ENCODE results near the gene PCED1B.
A peak's percentile ranks its signal among the peaks of the same experiment; 100 is the strongest.

The PCED1B gene

DNA sequence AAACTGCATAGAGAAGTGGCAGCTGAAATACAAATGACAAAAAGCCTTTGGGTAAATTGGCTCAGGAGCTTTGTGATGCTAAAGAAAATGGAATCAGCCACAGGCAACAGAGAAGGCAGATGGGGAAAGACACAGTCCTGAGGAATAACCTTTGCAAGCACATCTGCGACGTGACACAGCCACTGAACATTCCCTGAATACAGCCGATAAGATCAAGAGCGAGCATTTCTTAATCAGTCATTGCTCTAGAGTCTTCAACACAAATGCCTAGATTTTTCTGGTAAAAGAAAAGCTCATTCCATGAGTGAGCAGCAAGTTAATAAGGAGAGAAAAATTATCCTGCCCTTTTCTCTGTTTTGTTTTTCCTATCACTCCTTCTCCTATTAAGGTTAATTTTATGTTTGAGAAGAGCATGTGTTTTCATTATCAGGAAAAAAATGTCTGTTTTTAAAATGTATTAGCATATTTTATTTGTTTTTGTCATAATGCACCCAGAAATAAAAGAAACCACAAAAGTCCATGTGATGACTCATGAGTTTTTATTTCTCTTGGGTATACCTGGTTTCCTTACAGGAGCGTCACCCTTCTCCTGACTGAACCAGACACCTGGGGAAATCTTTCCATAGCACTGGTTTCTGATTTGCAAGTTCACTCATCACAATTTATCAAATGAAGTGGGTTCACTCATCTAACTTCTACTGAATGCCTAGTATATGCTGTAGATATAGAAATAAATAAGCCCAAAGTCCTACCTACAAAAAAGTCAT is 45.4 kb upstream of the PCED1B start:
- Histone ChIP-seq H3K4me3 (ENCODE audit: severe bottlenecking) (no peak overlapping the region), H3K27ac (ENCODE audit: poor library complexity, severe bottlenecking) (peak overlapping the region; percentile 80), H3K4me1 (ENCODE audit: insufficient read depth, poor library complexity, severe bottlenecking) (peaks cover 31% of the 10 kb centered on the region), H3K36me3 (ENCODE audit: low read depth) (no peaks in the 10 kb centered on the region), H3K9me3 (ENCODE audit: severe bottlenecking) (no peaks in the 10 kb centered on the region), H3K27me3 (ENCODE audit: insufficient read depth, poor library complexity, severe bottlenecking) (no peaks in the 10 kb centered on the region)
- TF ChIP-seq, protein P1, sequence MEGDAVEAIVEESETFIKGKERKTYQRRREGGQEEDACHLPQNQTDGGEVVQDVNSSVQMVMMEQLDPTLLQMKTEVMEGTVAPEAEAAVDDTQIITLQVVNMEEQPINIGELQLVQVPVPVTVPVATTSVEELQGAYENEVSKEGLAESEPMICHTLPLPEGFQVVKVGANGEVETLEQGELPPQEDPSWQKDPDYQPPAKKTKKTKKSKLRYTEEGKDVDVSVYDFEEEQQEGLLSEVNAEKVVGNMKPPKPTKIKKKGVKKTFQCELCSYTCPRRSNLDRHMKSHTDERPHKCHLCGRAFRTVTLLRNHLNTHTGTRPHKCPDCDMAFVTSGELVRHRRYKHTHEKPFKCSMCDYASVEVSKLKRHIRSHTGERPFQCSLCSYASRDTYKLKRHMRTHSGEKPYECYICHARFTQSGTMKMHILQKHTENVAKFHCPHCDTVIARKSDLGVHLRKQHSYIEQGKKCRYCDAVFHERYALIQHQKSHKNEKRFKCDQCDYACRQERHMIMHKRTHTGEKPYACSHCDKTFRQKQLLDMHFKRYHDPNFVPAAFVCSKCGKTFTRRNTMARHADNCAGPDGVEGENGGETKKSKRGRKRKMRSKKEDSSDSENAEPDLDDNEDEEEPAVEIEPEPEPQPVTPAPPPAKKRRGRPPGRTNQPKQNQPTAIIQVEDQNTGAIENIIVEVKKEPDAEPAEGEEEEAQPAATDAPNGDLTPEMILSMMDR (IDR thresholded peaks at IDR 0.05; ENCODE audit: poor library complexity, severe bottlenecking) = no peak
- DNase-seq (ENCODE audit: low spot score) = no peak
- ATAC-seq (ENCODE audit: low read depth) = peak; percentile 80

DNA sequence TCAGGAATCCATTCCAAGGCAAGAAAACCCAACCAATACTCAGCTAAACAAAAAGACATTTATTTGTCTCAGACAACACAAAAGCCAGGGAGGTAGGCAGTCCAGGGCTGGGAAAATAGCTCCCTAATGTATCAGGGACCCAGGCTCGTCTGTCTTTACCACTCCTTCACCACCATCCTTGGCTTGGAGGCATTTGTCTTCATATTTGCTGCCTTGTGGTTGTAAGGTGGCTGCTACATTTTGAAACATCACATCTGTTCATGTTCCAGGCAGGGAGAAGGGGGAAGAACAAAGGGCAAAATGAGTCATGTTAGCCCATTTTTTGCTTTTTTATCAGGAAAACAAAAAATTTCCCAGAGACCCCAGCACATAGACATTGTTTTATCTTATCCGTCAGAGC is 44.8 kb upstream of the PCED1B start:
- DNase-seq (ENCODE audit: low spot score) (no peak), ATAC-seq (ENCODE audit: low read depth) (no peak)
- H3K4me1 ChIP-seq (ENCODE audit: insufficient read depth, poor library complexity, severe bottlenecking) = peaks cover 31% of the 10 kb centered on the region
- H3K27me3 ChIP-seq (ENCODE audit: insufficient read depth, poor library complexity, severe bottlenecking) = no peaks in the 10 kb centered on the region
- TF ChIP-seq, protein P1 (IDR thresholded peaks at IDR 0.05; ENCODE audit: poor library complexity, severe bottlenecking) = no peak
- H3K9me3 ChIP-seq (ENCODE audit: severe bottlenecking) = no peaks in the 10 kb centered on the region
- H3K36me3 ChIP-seq (ENCODE audit: low read depth) = no peaks in the 10 kb centered on the region
- peak overlapping the region; percentile 80 for H3K27ac ChIP-seq (ENCODE audit: poor library complexity, severe bottlenecking)
- no peak overlapping the region for H3K4me3 ChIP-seq (ENCODE audit: severe bottlenecking)

DNA sequence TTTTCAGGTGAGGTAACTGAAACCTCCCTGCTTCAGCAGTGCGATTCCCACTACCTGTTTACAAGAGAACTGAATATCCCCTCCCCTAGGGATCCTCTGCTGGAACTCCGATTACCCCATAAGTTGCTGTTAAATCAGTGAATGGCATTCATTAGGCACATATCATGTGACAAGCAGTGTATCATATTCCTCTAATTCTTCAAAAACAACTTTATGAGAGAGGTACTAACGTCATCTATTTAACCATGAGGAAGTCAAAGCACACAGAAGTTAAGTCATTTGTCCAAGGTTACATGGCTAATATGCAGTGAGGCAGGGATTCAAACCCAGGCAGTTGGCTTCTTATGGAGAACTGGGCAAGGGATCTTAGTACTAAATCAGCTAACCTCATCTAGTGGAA is 43.9 kb upstream of the PCED1B start:
- Histone ChIP-seq H3K27me3 (ENCODE audit: insufficient read depth, poor library complexity, severe bottlenecking) (no peaks in the 10 kb centered on the region), H3K36me3 (ENCODE audit: low read depth) (no peaks in the 10 kb centered on the region), H3K27ac (ENCODE audit: poor library complexity, severe bottlenecking) (peak overlapping the region; percentile 80), H3K4me3 (ENCODE audit: severe bottlenecking) (no peak overlapping the region), H3K9me3 (ENCODE audit: severe bottlenecking) (no peaks in the 10 kb centered on the region), H3K4me1 (ENCODE audit: insufficient read depth, poor library complexity, severe bottlenecking) (peaks cover 31% of the 10 kb centered on the region)
- DNase-seq (ENCODE audit: low spot score) = no peak
- no peak for ATAC-seq (ENCODE audit: low read depth)
- TF ChIP-seq, protein P1 (IDR thresholded peaks at IDR 0.05; ENCODE audit: poor library complexity, severe bottlenecking) = no peak

DNA sequence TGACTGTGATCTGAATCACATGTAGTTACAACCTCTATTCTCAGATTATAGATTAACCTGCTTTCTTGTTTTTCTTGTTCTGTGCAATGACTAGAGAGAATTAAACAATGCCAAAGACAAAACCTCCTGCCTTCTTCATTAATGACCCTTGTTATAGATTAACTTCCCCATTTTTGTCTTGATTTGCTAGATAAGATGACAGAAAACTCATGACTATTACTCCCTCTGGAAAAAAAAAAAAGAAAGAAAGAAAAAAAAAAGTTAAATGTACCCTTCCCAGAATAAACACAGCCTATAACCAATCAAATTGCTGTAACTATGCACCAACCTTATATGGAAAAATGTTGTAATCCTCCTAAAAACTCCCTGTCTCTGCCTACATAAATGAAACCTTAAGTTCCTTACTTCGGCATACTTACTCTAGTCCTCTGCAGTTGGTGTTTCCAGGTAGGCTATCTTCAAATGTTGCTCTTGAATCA is 41.1 kb upstream of the PCED1B start:
- Histone ChIP-seq H3K27ac (ENCODE audit: poor library complexity, severe bottlenecking) (no peak overlapping the region), H3K9me3 (ENCODE audit: severe bottlenecking) (no peaks in the 10 kb centered on the region), H3K4me3 (ENCODE audit: severe bottlenecking) (no peak overlapping the region), H3K27me3 (ENCODE audit: insufficient read depth, poor library complexity, severe bottlenecking) (no peaks in the 10 kb centered on the region), H3K4me1 (ENCODE audit: insufficient read depth, poor library complexity, severe bottlenecking) (peaks cover 23% of the 10 kb centered on the region), H3K36me3 (ENCODE audit: low read depth) (no peaks in the 10 kb centered on the region)
- DNase-seq (ENCODE audit: low spot score) = no peak
- TF ChIP-seq, protein P1 (IDR thresholded peaks at IDR 0.05; ENCODE audit: poor library complexity, severe bottlenecking) = no peak
- ATAC-seq (ENCODE audit: low read depth) = no peak

DNA sequence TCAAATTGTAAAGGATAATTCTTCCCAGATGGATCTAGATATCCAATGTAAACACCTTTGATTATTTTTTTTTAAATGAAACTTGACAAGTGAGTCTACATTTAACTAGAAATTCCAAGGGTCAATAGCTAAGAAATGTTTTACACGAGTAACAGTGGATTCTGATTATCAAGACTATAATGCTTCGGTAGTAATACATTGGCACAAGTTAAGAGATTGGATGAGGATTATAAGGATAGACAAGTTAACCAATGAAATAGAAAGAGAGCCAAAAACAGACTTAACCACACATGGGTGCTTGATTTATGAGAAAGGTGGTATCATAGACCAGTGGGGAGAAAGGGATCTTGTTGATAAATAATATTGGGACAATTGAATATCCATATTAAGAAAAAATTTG is 40.3 kb upstream of the PCED1B start:
- Histone ChIP-seq H3K4me1 (ENCODE audit: insufficient read depth, poor library complexity, severe bottlenecking) (peaks cover 15% of the 10 kb centered on the region), H3K4me3 (ENCODE audit: severe bottlenecking) (no peak overlapping the region), H3K9me3 (ENCODE audit: severe bottlenecking) (no peaks in the 10 kb centered on the region), H3K27ac (ENCODE audit: poor library complexity, severe bottlenecking) (no peak overlapping the region), H3K27me3 (ENCODE audit: insufficient read depth, poor library complexity, severe bottlenecking) (no peaks in the 10 kb centered on the region), H3K36me3 (ENCODE audit: low read depth) (no peaks in the 10 kb centered on the region)
- DNase-seq (ENCODE audit: low spot score) (no peak), ATAC-seq (ENCODE audit: low read depth) (no peak)
- TF ChIP-seq, protein P1 (IDR thresholded peaks at IDR 0.05; ENCODE audit: poor library complexity, severe bottlenecking) = no peak

All from RWPE2 (cell line).